HCT116 (cell line): Measurements from ENCODE around the gene RASSF3. TPM values are rescaled to one million over a fixed set of nuclear protein-coding genes. Genes with fewer than 3 reads are reported as not detected.

ENCODE experiments used
- ATAC-seq: fragments of 200-7000 bp; cut with Tn5 transposase; 2 replicates; pipeline ENCODE4 v1.9.1; 2020; ENCODE audit warnings: mild to moderate bottlenecking, moderate library complexity
- BruUV-seq: library from RNA; stranded (reverse); fragments of 400-500 nt; replicated peaks from 2 replicates; lab custom pipeline; 2021; lab: Mats Ljungman, UMichigan
- CTCF ChIA-PET: fragments of 300-600 bp; sonication (Branson Sonifier 250); formaldehyde crosslinking; loops from one replicate; lab custom pipeline; 2021; ENCODE audit warnings: antibody characterized with exemption; lab: Charles Lee
- POLR2A ChIA-PET: fragments of 300-600, 350-600 bp; sonication (Branson Sonifier 250); formaldehyde crosslinking; loops from one replicate; lab custom pipeline; 2021; ENCODE audit warnings: antibody characterized with exemption; lab: Charles Lee
- RAD21 ChIA-PET, 2 experiments: fragments of 300-600 bp; sonication (Branson Sonifier 250); formaldehyde crosslinking; loops; one replicate each; lab custom pipeline; 2023; ENCODE audit warnings: low total read pairs in 2 of 2; ENCODE audit not compliant: uncharacterized antibody in 2 of 2, unreplicated experiment in 2 of 2, low non-redundant PET in 1 of 2; lab: Charles Lee
- DNase-seq: peaks from one replicate; pipeline ENCODE4 v3.0.0-alpha.2; 2010; ENCODE audit warnings: low read depth, low spot score
- H2AFZ ChIP-seq: fragments of 200-600 bp; shearing (Covaris generic), sonication (generic); 2 replicates; pipeline ENCODE4 v1.6.1; 2017; ENCODE audit warnings: low read depth, mixed run types, mixed read lengths, antibody characterized with exemption, low read length; ENCODE audit not compliant: poor library complexity, severe bottlenecking
- H3K27ac ChIP-seq: 2 replicates; pipeline ENCODE4 v1.5.1; 2012; ENCODE audit warnings: low read depth, low read length
- H3K27me3 ChIP-seq: fragments of 200-600 bp; sonication (generic); 2 replicates; pipeline ENCODE4 v1.6.1; 2016; ENCODE audit warnings: mixed run types, low read length, mixed read lengths; ENCODE audit not compliant: insufficient read depth
- H3K36me3 ChIP-seq, 2 experiments: fragments of 200-500 bp in 1 of 2; fragments of 200-600 bp in 1 of 2; sonication (Bioruptor generic) in 1 of 2; sonication (generic) in 1 of 2; 2 replicates each; pipeline versions ENCODE4 v1.5.1 to v1.6.1; 2014 to 2016; ENCODE audit warnings: low read length in 2 of 2, inconsistent platforms in 1 of 2, mixed read lengths in 1 of 2, mixed run types in 1 of 2; ENCODE audit not compliant: insufficient read depth in 2 of 2, control insufficient read depth in 1 of 2
- H3K4me1 ChIP-seq, 2 experiments: fragments of 200-600 bp in 1 of 2; sonication (generic) in 1 of 2; 2 replicates each; pipeline versions ENCODE4 v1.5.1 to v1.6.1; 2012 to 2017; ENCODE audit warnings: low read length in 2 of 2, inconsistent platforms in 1 of 2, mild to moderate bottlenecking in 1 of 2, mixed read lengths in 1 of 2, mixed run types in 1 of 2, moderate library complexity in 1 of 2; ENCODE audit not compliant: insufficient read depth in 2 of 2, control insufficient read depth in 1 of 2
- H3K4me2 ChIP-seq: fragments of 200-600 bp; sonication (generic); 2 replicates; pipeline ENCODE4 v1.6.1; 2017; ENCODE audit warnings: mixed run types, low read length, mixed read lengths
- H3K4me3 ChIP-seq, 2 experiments: fragments of 200-600 bp in 1 of 2; sonication (generic) in 1 of 2; replicated peaks in 1 of 2; 2 replicates each; pipeline ENCODE4 v1.5.1; 2011 to 2016; ENCODE audit warnings: low read length in 2 of 2, control low read depth in 1 of 2, low read depth in 1 of 2, mild to moderate bottlenecking in 1 of 2, mixed read lengths in 1 of 2, mixed run types in 1 of 2
- H3K79me2 ChIP-seq: fragments of 200-600 bp; sonication (generic); 2 replicates; pipeline ENCODE4 v1.6.1; 2017; ENCODE audit warnings: mild to moderate bottlenecking, mixed run types, low read length, moderate library complexity, mixed read lengths; ENCODE audit not compliant: insufficient read depth
- H3K9ac ChIP-seq: fragments of 200-600 bp; sonication (generic); 2 replicates; pipeline ENCODE4 v1.6.1; 2016; ENCODE audit warnings: low read length, mixed read lengths
- H3K9me2 ChIP-seq: fragments of 200-600 bp; sonication (generic), shearing (Covaris generic); 2 replicates; pipeline ENCODE4 v1.6.1; 2017; ENCODE audit warnings: mixed run types, mild to moderate bottlenecking, moderate library complexity; ENCODE audit not compliant: insufficient read depth
- H3K9me3 ChIP-seq, 2 experiments: fragments of 200-500 bp in 1 of 2; fragments of 200-600 bp in 1 of 2; sonication (Bioruptor generic) in 1 of 2; sonication (generic) in 1 of 2; 2 replicates each; pipeline ENCODE4 v1.6.1; 2014 to 2017; ENCODE audit warnings: low read length in 2 of 2, mixed read lengths in 2 of 2, inconsistent platforms in 1 of 2, low read depth in 1 of 2, mild to moderate bottlenecking in 1 of 2, mixed run types in 1 of 2, moderate library complexity in 1 of 2; ENCODE audit not compliant: control insufficient read depth in 1 of 2, insufficient read depth in 1 of 2
- H4K20me1 ChIP-seq: fragments of 200-600 bp; sonication (generic), shearing (Covaris generic); 2 replicates; pipeline ENCODE4 v1.6.1; 2017; ENCODE audit warnings: mixed run types, mild to moderate bottlenecking, moderate library complexity; ENCODE audit not compliant: insufficient read depth
- CEBPB ChIP-seq: IDR thresholded peaks from 2 replicates; pipeline ENCODE4 v1.6.1; 2012; ENCODE audit warnings: low read depth
- EGR1 ChIP-seq: IDR thresholded peaks from 2 replicates; pipeline ENCODE4 v1.6.1; 2012; ENCODE audit warnings: low read depth
- ELF1 ChIP-seq: IDR thresholded peaks from 2 replicates; pipeline ENCODE4 v1.6.1; 2012; ENCODE audit warnings: low read depth, borderline replicate concordance
- EZH2phosphoT487 ChIP-seq: fragments of 200-600 bp; IDR thresholded peaks from 2 replicates; pipeline ENCODE4 v1.6.1; 2018; ENCODE audit warnings: antibody characterized with exemption, borderline replicate concordance
- SP1 ChIP-seq: IDR thresholded peaks from 2 replicates; pipeline ENCODE4 v1.6.1; 2012; ENCODE audit warnings: low read depth
- SRF ChIP-seq: IDR thresholded peaks from 2 replicates; pipeline ENCODE4 v1.6.1; 2012; ENCODE audit warnings: low read depth
- ZFX ChIP-seq: fragments of 450-650 bp; IDR thresholded peaks from 2 replicates; pipeline ENCODE4 v1.6.1; 2017
- ZNF274 ChIP-seq: fragments of 200-500 bp; sonication (Bioruptor generic); IDR thresholded peaks from 2 replicates; pipeline ENCODE4 v1.6.1; 2014; ENCODE audit warnings: mild to moderate bottlenecking, low read depth, low read length, inconsistent platforms
- intact Hi-C: fragments of 100-400 bp; cut with micrococcal nuclease; formaldehyde crosslinking; loops from 2 replicates; pipeline ENCODE4 v1.10.0; 2022
- total RNA-seq: library from RNA; stranded (reverse); gene quantifications from one replicate; pipeline ENCODE4 v1.2.1, GENCODE V29; 2021; ENCODE audit not compliant: unreplicated experiment

RASSF3 gene
- total RNA-seq, 1 experiment from 2014 or later: 67.1 TPM

GRCh38 chr12:64682572-64683277 is 72.4 kb downstream of the RASSF3 start:
- ChIA-PET RAD21 (no interaction called here), CTCF (interaction anchor here (1.8 kb wide), 1 partner anchor 133 kb away, joined by 6 read pairs; no protein-coding TSS in a partner anchor), POLR2A (no interaction called here)
- no peaks in the 10 kb centered on the region for H4K20me1 ChIP-seq
- TF ChIP-seq CEBPB (no peak), ZNF274 (no peak), SRF (no peak), ELF1 (no peak)
- peaks cover 54% of the 10 kb centered on the region for H3K79me2 ChIP-seq
- peaks cover 6 to 10% of the 10 kb centered on the region in 2 experiments; a peak in 2 of 4 replicates for H3K36me3 ChIP-seq
- BruUV-seq: no TSS peak
- H3K27ac ChIP-seq: no peak overlapping the region
- no peak overlapping the region for H3K4me3 ChIP-seq
- no peaks in the 10 kb centered on the region for H3K9me3 ChIP-seq
- peaks cover 39 to 45% of the 10 kb centered on the region in 2 experiments for H3K4me1 ChIP-seq
- intact Hi-C loops: no loop called here
- H2AFZ ChIP-seq: no peak overlapping the region
- H3K27me3 ChIP-seq: no peaks in the 10 kb centered on the region
- no peaks in the 10 kb centered on the region for H3K9me2 ChIP-seq
- ATAC-seq (no peak), DNase-seq (no peak)
- no peak overlapping the region for H3K4me2 ChIP-seq
- H3K9ac ChIP-seq: no peak overlapping the region

GRCh38 chr12:64683816-64684543 is 73.7 kb downstream of the RASSF3 start:
- no peak overlapping the region for H3K4me3 ChIP-seq
- H4K20me1 ChIP-seq: no peaks in the 10 kb centered on the region
- no peaks in the 10 kb centered on the region for H3K9me3 ChIP-seq
- ChIA-PET CTCF (no interaction called here), POLR2A (no interaction called here), RAD21 (no interaction called here)
- H3K27me3 ChIP-seq: no peaks in the 10 kb centered on the region
- DNase-seq (no peak), ATAC-seq (no peak)
- TF ChIP-seq EZH2phosphoT487 (no peak), SP1 (no peak), ZFX (no peak), EGR1 (no peak), CEBPB (no peak)
- H2AFZ ChIP-seq: no peak overlapping the region
- peaks cover 10 to 16% of the 10 kb centered on the region in 2 experiments; a peak in 3 of 4 replicates for H3K36me3 ChIP-seq
- peaks cover 49% of the 10 kb centered on the region for H3K79me2 ChIP-seq
- H3K4me2 ChIP-seq: no peak overlapping the region
- intact Hi-C loops: no loop called here
- H3K27ac ChIP-seq: no peak overlapping the region
- H3K4me1 ChIP-seq: peaks cover 27 to 33% of the 10 kb centered on the region in 2 experiments
- no TSS peak for BruUV-seq
- no peak overlapping the region for H3K9ac ChIP-seq
- H3K9me2 ChIP-seq: no peaks in the 10 kb centered on the region
